ENCODE data around the gene B3GNT8.
"Not testable (repeated sequence)": the region's sequence is repeated elsewhere in the genome, so short reads cannot be mapped to it uniquely, and the experiment has no call there.

B3GNT8 gene

DNA sequence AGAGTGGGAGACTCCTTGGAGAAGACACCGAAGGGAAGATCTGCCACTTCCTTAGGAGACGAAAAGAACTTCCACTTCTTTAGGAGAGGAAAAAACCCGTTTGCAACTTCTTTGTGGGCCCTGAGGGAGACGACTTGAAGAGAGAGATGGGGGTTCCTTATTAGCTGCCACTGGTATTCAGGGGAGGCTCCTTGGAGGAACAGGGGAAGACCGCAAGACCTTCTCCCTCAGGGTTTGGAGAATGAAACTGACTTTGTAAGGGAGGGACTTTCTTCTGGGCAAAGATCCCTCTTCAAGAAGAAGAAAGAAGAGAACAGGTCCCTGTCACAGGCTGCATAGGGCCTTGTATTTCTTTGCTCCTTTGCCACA is 29.1 kb downstream of the B3GNT8 start:
- TF ChIP-seq, protein P1, sequence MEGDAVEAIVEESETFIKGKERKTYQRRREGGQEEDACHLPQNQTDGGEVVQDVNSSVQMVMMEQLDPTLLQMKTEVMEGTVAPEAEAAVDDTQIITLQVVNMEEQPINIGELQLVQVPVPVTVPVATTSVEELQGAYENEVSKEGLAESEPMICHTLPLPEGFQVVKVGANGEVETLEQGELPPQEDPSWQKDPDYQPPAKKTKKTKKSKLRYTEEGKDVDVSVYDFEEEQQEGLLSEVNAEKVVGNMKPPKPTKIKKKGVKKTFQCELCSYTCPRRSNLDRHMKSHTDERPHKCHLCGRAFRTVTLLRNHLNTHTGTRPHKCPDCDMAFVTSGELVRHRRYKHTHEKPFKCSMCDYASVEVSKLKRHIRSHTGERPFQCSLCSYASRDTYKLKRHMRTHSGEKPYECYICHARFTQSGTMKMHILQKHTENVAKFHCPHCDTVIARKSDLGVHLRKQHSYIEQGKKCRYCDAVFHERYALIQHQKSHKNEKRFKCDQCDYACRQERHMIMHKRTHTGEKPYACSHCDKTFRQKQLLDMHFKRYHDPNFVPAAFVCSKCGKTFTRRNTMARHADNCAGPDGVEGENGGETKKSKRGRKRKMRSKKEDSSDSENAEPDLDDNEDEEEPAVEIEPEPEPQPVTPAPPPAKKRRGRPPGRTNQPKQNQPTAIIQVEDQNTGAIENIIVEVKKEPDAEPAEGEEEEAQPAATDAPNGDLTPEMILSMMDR (IDR thresholded peaks at IDR 0.05; ENCODE audit: borderline replicate concordance, insufficient read depth, low read depth, low read length): no peak
- peak overlapping the region; percentile 73 for H3K4me3 ChIP-seq (ENCODE audit: low read depth, low read length)

DNA sequence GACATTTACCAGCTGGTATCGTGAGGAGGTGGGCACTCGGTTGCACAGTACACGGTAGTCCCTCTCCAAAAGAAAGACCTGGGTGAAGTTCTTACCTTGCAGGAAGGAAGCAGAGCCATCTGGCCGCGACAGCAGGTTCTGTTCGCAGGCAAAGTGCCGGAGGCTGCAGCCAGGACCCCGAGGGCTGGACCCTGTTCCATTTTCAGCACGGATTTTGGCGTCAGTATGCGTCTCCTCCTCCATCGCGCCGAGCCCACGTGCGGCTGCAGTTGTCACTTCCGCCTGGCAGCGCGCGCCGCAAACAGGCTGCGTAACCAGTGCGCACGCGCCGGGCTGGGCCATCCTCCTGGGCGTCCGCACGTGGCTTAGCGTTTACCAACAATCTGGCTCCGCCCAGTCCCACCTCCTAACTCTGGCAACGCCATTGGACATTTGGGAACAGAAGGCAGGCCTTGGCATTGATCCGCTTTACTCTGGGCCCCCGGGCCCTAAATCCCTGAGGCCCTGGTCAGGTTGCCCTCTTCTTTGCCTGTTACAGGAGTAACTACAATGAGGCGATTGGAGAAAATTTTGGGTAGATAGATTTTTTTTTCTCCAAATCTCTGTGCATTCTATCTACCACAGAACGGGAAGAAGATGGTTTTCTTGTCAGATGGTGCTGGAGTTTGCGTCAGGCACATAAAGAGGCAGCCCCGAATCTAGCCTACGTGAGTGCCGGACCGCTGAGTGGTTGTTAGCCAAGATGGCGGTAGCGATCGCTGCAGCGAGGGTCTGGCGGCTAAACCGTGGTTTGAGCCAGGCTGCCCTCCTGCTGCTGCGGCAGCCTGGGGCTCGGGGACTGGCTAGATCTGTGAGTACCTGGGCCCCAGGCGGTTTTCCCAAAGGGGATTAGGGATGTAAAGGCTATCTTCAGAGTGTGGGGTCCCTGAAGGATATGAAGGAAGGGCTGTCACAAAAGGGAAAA is 29.8 kb downstream of the B3GNT8 start, which contains the start of the genes BCKDHA and EXOSC5:
Gene BCKDHA (plus strand): TSS at position 733 of the 964 bp plus-strand sequence. CDS start 10 bp downstream, at position 743.
Gene EXOSC5 (minus strand): TSS at position 274 of the 964 bp plus-strand sequence. CDS start 31 bp downstream, at position 243.
- TF ChIP-seq, protein P1 (IDR thresholded peaks at IDR 0.05; ENCODE audit: borderline replicate concordance, insufficient read depth, low read depth, low read length): no peak
- H3K4me3 ChIP-seq (ENCODE audit: low read depth, low read length): peak within 1 kb of the TSS; percentile 91

DNA sequence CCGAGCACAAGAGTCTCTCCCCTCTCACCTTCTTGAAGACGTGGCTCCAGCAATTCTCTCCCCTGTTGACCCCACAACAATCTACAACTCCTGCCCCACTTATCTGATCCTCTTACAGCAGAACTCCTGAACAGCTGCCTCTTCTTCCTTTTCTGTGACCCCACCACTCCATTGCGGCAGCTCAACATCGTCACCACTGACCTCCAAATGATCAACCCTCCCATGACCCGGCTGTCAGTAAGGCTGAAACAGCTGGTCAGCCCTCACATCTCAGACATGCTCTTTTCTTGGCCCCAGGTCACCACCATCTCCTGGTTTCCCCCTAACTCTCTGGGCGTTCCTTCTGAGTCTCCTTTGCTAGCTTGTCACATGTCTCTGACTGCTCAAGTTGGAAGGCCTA is 31.8 kb downstream of the B3GNT8 start:
- peak overlapping the region; percentile 26 for H3K4me3 ChIP-seq (ENCODE audit: low read depth, low read length)
- TF ChIP-seq, protein P1 (IDR thresholded peaks at IDR 0.05; ENCODE audit: borderline replicate concordance, insufficient read depth, low read depth, low read length): no peak

DNA sequence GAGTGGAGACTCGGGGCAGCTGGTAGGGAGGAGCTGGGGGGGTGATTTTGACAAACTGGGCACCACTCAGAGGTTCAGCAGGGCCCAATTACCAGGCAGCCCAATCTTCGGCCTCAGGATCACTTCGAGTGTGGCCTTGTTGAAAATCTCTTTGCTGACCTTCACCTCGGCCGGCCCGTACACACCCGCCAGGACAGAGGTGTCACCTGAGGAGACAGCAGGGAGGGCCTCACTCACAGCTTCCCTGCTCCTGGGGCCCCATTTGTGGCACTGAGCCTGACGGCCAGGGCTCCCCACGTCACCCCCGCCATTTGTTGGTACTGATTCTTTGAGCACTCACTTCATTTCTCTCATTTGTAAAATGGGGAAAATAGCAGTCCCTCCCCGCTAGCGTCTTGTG is 34.4 kb downstream of the B3GNT8 start:
- TF ChIP-seq, protein P1 (IDR thresholded peaks at IDR 0.05; ENCODE audit: borderline replicate concordance, insufficient read depth, low read depth, low read length): no peak
- H3K4me3 ChIP-seq (ENCODE audit: low read depth, low read length): no peak overlapping the region

DNA sequence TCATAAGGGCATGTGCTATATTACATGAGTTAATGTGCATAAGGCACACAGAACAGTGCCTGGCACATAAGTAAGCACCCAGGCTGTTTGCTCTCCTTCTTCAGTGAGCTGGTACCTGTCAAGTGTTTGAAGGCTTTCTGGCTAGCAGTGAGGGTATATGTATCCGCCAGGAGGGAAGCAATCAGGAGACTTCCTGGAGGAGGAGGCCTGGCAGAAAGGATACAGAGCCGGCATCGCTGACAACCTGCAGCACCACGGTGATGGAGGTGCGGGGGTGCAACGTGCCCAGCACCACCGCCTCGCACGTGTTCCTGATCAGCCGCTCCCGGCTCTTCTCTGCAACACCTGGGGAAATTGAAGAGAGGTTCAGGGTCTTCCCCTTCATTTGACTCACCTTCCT is 35.6 kb downstream of the B3GNT8 start:
- no peak overlapping the region for H3K4me3 ChIP-seq (ENCODE audit: low read depth, low read length)
- TF ChIP-seq, protein P1 (IDR thresholded peaks at IDR 0.05; ENCODE audit: borderline replicate concordance, insufficient read depth, low read depth, low read length): no peak

DNA sequence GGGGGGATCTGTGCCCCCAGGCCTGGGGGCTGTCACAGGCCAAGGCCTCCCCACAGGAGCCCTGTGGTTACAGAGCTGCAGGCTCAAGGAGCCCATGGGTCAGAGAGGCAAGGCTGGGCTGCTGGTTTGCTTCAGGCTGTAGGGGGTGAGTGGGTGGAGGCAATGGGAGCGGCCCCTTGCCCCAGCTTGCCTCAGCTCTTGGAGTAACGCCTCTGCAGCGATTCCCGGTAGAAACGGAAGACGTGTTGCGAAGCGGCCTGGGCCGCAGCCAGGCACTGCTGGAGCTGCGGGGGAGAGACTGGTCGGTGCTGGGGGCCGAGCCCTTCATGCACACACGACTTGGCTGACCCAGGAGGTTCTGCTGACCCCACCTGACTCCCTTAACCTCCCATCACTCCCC is 40.7 kb downstream of the B3GNT8 start:
- TF ChIP-seq, protein P1 (IDR thresholded peaks at IDR 0.05; ENCODE audit: borderline replicate concordance, insufficient read depth, low read depth, low read length): no peak

DNA sequence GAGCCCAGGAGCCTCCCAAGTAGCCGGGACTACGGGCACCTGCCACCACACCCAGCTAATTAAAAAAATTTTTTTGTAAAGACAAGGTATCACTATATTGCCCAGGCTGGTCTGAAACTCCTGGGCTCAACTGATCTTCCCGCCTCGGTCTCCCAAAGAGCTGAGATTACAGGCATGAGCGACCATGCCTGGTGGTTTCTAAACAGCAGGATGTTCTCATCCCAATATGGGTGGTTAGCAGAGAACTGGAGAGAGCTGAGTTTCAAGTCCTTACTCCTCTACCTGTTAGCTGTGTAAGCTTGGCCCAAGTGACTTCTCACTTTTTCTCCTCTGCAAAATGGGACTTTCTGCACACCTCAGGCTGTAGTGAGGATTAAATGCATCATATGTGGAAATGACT is 42.8 kb downstream of the B3GNT8 start:
- no peak overlapping the region for H3K4me3 ChIP-seq (ENCODE audit: low read depth, low read length)
- TF ChIP-seq, protein P1 (IDR thresholded peaks at IDR 0.05; ENCODE audit: borderline replicate concordance, insufficient read depth, low read depth, low read length): no peak

More for the DNA sequence above, 40.7 kb downstream of the B3GNT8 start:
- no peak overlapping the region for H3K4me3 ChIP-seq (ENCODE audit: low read depth, low read length)

DNA sequence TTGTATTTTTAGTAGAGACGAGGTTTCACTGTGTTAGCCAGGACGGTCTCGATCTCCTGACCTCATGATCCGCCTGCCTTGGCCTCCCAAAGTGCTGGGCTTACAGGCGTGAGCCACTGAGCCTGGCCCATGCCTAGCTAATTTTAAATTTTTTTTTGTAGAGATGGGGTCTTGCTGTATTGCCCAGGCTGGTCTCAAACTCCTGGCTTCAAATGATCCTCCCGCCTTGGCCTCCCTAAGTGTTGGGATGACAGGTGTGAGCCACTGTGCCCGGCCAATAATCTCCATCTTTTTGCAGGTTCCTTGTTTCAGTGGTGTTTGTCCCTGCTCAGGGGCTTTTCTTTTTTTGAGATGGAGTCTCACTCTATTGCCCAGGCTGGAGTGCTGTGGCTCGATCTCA is 45.6 kb downstream of the B3GNT8 start:
- not testable (repeated sequence) for H3K4me3 ChIP-seq (ENCODE audit: low read depth, low read length)
